ENCODE data around the gene MND1.

MND1 gene

GRCh38 chr4:153347117-153347516, 2.6 kb downstream of the MND1 start:
- no peak for DNase-seq

DNA sequence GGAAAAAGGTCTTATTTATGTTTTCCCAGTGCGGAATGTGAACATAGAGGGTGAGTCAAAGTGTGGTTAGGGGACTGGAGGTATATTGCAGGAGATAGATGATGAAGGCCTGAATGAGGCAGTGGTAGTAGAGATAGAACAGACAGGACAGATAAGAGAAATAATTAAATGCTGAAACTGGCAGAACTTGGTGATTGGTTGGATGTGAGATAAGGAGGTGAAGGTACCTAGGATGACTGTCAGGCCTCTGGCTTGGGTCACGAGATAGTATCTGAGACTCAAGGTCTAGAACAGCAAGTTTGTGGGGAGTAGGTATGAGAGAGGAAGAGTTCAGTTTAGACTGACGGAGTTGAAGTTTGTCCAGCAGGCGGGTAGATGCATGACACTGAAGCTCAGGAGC, 3.5 kb downstream of the MND1 start:
- DNase-seq: no peak

DNA sequence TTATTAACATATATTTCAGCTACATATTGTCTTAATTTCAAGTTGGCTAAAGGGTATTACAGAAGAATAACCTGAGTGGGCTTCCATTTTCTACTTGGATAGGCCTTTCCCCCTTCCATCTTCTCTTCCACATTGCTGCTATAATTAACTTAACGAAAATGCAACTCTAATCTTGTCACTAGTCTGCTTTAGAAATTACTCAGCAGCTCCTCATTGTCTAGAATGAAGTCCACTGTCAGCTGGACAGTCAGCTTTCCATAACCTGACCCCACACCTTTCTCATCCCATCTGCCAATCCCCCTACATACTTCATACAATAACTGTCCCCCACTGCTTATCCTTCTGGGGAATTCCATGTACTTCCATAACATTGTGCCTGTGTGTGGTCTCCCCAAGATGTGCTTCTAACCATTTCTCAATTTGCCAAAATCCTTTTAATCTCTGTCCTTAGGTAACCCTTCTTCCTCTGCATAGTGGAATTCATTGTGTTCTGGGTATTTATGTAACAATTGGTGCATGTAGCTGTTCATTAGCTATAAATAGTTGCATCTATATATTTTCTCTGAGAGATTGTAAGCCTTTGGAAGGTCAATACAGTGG, 4.8 kb downstream of the MND1 start:
- DNase-seq: no peak

GRCh38 chr4:153362184-153362583, 17.7 kb downstream of the MND1 start:
- DNase-seq: no peak

DNA sequence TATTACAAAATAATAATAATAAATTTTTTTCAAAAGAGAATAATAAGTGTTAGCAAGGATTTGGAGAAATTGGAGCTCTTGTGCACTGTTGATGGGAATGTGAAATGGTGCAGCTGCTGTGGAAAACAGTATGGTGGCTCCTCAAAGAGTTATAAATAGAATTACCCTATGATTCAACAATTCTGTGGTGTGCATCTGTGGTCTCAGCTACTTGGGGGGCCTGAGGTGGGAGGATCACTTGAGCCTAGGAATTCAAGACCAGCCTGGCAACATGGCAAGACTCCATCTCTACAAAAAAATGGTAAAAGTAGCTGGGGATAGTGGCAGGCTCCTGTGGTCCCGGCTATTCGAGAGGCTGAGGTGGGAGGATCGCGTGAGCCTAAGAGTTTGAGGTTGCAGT, 19.6 kb downstream of the MND1 start:
- no peak for DNase-seq

DNA sequence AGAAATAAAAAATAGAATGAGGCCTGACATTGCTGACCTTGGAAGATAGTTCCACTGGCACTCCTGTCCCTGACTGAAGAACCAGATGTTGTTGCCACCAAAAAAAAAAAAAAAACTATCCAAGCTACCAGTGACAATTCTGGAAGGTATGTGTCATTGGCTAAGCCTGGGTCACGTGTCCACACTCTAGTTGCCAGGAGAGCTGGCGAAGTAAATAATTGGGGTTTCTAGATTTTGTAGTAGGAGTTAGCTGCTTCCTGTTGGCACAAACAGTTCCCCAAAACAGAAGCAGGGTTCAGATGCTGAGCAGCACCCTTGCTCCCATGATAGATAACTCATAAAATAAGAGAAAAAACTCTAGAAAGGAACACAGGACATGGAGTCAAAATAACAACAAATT, 20.5 kb downstream of the MND1 start:
- no peak for DNase-seq

- DNase-seq: no peak
Measured at GRCh38 chr4:153366486-153366885, 22.0 kb downstream of the MND1 start.

DNA sequence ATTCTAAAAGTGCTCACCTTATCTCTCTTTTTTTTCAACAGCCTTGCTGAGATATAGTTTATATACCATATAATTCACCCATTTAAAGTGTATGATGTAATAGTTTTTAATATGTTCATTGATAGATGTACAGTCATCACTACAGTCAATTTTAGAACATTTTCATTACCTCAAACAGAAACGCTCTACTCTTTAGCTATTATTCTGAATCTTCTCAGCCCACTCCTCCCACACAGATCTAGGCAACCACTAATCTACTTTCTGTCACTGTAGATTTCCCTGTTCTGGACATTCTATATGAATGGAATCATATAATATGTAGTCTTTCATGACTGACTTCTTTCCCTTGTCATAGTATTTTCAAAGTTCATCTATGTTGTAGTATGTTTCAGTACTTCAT, 22.6 kb downstream of the MND1 start:
- DNase-seq: no peak

GRCh38 chr4:153369021-153369420, 24.5 kb downstream of the MND1 start:
- no peak for DNase-seq

- DNase-seq: no peak
Measured at GRCh38 chr4:153371701-153372234, 27.3 kb downstream of the MND1 start.

DNA sequence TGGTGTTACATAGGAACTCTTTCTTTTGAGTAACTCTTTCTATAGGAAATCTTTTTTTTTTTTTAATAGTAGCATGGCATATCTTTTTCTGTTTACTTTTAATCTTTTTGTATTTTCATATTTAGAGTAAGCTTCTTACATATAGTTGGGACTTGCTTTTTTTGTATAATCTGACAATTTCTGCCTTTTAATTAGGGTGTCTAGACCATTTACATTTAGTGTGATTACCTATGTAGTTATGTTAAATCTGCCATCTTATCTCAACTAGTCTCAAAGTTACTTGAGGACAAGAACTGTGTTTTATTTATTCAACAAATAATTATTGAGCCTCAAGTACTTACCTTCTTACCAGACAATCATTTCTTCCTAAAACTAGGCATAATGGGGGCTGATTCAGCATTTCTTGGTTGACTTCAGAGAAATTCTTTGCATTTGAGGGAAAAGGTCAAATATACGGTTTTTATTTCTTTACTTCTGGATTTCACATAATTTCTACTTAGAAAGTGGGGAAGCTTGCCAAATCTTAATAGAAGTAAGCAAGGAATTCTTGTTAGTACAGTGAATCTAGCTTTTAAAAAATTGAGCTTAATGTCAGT, 28.6 kb downstream of the MND1 start:
- no peak for DNase-seq

- DNase-seq: no peak
Measured at GRCh38 chr4:153374442-153374841, 30.0 kb downstream of the MND1 start.

DNA sequence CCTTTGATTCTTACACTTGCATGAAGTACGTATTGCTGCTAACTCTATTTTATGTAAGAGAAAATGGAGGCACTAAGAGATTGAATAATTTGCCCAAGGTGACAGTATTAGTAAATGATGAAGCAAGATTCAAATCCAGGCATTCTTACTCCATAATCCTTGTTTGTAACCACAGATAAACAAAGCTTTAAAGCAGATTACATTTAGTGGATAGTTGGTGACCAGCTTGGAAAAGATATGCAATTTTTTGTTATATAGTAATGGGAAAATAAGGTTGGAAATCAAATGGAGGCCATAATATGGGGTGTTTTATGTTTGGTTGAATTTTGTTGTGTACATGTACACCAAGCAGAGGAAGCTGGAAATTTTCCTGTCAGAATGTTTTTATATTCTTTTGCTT, 30.8 kb downstream of the MND1 start:
- no peak for DNase-seq

GRCh38 chr4:153383131-153383530, 38.6 kb downstream of the MND1 start:
- no peak for DNase-seq

DNA sequence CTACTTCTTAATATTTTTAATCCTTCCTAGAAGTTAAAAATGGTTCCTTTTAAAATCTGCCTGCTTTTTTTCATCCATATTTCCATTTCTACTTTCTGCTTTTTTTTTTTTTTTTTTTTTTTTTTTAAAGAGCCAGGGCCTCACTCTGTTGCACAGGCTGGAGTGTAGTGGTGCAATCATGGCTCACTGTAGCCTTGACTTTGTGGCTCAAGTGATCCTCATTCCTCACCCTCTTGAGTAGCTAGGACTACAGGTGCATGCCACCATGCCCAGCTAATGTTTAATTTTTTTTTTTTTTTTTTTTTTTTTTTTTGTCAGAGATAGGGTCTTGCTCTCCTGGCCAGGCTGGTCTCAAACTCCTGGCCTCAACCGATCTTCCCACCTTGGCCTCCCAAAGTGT, 39.7 kb downstream of the MND1 start:
- DNase-seq: no peak

GRCh38 chr4:153385784-153386183, 41.3 kb downstream of the MND1 start:
- no peak for DNase-seq

DNA sequence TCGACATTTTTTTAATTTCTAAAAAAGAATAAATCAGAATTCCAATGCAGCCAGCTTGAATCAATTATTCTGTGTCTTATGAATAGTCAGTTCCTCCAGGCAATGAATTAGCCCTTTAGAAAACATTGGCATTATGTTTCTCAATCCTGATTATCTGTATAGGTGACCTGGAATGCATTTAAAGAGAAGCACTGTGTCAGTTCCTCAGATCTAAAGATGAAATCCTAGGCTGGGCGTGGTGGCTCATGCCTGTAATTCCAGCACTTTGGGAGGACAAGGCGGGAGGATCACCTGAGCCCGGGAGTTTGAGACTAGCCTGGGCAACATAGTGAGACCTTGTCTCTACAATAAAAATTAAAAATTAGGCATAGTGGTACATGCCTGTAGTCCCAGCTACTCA, 43.5 kb downstream of the MND1 start:
- no peak for DNase-seq

GRCh38 chr4:153393397-153393796, 48.9 kb downstream of the MND1 start:
- no peak for DNase-seq

DNA sequence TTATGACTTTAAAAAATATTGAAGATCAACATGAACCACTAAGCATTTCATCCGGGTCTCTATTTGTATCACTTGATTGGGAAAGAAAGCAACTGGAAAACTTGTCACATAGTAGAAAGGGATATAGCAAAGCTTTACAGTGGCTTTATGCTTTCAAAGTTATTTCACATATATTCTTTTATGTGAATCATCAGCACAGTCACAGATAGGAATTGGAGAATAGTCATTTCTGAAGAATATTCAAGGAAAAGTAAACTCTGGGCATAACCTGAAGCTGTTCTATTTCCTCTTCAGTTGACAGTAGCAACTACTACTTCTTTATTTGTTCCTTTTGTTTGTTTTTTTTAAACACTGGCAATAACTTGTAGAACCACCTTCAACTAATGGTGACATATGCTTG, 50.5 kb downstream of the MND1 start:
- no peak for DNase-seq

- DNase-seq: no peak
Measured at GRCh38 chr4:153398713-153399112, 54.2 kb downstream of the MND1 start.

- DNase-seq: no peak
Measured at GRCh38 chr4:153399358-153399757, 54.9 kb downstream of the MND1 start.

- DNase-seq: no peak
Measured at GRCh38 chr4:153401501-153401900, 57.0 kb downstream of the MND1 start.

DNA sequence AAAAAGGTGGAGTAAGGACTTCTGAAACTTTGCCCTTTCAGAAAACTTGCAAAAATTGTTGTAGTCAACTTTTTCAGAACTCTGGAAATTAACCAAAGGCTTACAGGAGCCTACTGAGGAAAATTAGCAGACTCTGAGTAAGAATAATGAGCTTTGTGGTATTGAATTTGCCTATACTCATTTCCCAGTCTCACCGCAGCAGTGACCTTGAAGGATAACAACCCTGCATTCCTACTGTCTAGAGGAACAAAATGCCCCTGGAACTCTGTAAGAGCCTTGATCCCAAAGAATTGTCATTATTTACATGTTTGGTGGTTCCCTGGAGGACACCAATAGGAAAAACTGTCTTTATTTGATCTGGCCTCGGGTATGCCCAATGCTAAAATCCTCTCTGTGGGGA, 57.9 kb downstream of the MND1 start:
- no peak for DNase-seq

- no peak for DNase-seq
Measured at GRCh38 chr4:153403726-153404125, 59.2 kb downstream of the MND1 start.

DNA sequence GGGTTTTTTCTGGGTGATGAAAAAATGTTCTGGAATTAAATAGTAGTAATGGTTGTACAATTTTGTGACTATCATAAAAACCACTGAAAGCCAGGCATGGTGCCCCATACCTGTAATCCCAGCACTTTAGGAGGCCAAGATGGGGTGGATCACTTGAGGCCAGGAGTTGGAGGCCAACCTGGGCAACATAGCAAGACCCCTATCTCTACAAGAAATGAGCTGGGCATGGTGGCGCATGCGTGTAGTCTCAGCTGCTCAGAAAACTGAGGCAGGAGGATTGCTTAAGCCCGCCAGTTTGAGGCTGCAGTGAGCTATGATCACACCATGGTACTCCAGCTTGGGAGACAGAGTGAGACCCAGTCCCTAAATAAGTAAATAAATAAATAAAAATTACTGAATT, 63.4 kb downstream of the MND1 start:
- DNase-seq: no peak
